GM12891 (cell line): Measurements from ENCODE around the gene NBPF11.
"Not testable (repeated sequence)": the region's sequence is repeated elsewhere in the genome, so short reads cannot be mapped to it uniquely, and the experiment has no call there.

Experiments used
- DNase-seq: peaks from one replicate; pipeline ENCODE4 v3.0.0; 2011; ENCODE audit warnings: low spot score; ENCODE audit not compliant: insufficient read length
- FAIRE-seq: peaks from 2 replicates; lab custom pipeline; 2011; peaks lifted over from hg19 to GRCh38; lab: Jason Lieb, UNC

The NBPF11 gene

DNA sequence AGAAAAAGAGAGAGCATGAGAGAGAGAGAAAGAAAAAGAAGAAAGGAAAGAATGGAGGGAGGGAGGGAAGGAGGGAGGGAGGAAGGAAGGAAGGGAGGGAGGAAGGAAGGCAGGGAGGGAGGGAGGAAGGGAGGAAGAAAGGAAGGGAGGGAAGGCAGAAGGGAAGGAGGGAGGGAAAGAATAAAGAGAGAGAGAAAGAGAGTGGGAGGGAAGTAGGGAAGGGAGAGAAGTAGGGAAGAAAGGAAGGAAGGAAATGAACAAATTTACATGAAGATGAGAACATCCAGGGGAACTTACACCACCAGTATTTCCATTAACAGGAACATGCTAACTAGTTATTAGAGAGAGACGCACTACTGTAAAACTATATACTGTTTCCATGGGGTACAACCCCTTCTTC, 10.1 kb downstream of the NBPF11 start:
- FAIRE-seq, DNase-seq: not testable (repeated sequence)

DNA sequence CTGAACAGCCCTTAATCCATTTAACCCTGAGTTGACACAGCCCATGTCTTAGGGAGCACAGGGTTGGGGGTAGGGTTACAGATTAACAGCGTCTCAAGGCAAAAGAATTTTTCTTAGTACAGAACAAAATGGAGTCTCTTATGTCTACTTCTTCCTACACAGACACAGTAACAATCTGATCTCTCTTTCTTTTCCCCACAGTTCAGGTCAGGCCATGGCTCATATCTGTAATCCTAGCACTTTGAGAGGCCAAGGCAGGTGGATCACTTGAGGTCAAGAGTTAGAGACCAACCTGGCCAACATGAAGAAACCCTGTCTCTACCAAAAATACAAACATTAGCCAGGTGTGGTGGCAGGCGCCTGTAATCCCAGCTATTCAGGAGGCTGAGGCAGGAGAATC, 13.5 kb downstream of the NBPF11 start:
- FAIRE-seq, DNase-seq: not testable (repeated sequence)

DNA sequence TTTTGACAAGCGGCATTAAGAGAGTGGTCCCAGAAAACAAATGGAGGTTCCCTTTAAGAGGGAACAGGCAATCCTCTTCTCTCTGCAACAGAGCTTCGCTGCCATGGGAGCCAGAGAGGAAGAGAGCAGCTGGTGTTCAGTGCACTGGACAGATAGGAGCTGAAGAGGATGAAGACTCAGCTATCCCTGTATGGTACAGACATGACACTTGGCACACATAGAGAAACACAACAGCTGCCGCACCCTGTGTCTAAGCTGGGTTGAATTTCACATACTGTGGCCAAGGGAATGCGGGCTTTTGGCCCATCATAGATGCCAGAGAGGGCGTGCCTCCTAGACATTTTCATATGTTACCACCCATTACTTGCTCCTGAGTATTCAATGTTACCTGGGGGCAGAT, 29.7 kb downstream of the NBPF11 start:
- not testable (repeated sequence) for FAIRE-seq, DNase-seq

DNA sequence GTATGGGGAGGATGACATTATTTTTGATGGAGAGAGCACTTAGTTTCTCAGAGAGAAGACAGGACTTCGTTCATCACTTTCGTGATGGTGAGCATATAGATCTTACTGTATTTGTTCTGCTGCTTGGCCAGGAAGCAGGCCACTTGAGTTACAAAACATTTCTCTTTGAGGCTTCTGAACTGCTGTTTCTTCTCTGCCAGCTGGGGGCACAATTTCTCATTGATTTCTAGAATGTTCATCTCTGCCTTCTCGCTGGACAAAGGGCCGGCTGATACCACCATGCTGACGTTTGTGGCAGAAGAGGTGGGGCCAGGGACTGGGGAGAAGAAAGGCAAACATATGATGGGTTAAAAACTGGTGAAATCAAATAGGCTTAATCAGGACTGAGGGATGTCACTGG, 31.7 kb downstream of the NBPF11 start:
- not testable (repeated sequence) for DNase-seq, FAIRE-seq

DNA sequence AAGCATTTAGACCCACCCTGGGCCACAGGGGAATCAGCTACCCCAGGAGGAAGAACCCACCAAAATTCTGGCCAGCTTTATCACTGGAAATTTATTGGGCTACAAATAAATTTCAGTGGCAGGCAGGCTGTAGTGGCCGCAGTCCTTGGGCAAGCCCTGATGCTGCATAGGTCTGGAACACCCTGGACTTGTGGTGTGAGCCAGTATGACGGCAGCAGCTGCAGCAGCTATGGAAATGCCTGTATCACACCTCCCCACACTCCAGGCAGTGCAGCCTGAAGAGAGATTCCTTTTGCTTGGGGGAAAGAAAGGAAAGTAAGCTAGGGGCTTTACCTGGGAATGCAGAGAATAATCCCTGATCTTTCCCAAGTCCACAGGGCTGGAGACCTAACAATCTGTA, 56.3 kb downstream of the NBPF11 start:
- not testable (repeated sequence) for FAIRE-seq, DNase-seq

DNA sequence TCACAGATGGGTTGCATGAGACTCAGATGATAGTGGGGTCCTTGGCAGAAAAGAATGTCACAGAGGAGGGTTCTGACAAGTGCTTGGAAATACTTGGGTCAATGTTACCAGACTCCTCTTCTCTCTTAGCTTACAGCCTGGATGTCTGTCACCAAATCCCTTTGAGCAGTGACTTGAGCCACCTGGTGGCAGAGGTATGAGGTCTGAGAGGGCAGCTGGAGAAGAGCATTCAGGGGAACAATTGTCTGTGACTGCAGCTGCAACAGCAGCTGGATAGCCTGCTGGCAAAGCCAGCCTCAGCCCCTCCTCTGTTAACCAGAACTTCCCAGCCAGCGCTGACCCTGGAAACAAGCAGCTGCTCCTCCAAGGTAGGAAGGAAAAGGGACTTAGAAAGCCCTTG, 65.9 kb downstream of the NBPF11 start:
- DNase-seq, FAIRE-seq: not testable (repeated sequence)

DNA sequence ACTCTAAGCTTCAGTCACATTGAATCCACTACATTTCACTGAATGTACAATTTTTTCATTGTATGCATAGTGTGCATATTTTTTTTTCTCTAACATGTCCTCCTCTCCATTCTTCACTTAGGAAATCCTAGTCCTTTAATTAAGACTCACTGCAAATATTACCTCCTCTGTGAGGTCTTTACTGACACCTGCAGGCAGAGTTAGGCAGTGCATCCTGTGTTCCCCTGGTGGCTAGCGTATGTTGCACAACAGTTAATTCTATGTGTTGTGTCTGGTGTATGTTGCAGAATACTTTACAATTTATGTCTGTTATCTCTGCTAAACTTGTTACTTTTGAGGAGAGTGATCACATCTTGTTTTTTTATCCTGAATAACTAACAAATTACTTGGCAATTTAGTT, 70.9 kb downstream of the NBPF11 start:
- FAIRE-seq, DNase-seq: not testable (repeated sequence)

DNA sequence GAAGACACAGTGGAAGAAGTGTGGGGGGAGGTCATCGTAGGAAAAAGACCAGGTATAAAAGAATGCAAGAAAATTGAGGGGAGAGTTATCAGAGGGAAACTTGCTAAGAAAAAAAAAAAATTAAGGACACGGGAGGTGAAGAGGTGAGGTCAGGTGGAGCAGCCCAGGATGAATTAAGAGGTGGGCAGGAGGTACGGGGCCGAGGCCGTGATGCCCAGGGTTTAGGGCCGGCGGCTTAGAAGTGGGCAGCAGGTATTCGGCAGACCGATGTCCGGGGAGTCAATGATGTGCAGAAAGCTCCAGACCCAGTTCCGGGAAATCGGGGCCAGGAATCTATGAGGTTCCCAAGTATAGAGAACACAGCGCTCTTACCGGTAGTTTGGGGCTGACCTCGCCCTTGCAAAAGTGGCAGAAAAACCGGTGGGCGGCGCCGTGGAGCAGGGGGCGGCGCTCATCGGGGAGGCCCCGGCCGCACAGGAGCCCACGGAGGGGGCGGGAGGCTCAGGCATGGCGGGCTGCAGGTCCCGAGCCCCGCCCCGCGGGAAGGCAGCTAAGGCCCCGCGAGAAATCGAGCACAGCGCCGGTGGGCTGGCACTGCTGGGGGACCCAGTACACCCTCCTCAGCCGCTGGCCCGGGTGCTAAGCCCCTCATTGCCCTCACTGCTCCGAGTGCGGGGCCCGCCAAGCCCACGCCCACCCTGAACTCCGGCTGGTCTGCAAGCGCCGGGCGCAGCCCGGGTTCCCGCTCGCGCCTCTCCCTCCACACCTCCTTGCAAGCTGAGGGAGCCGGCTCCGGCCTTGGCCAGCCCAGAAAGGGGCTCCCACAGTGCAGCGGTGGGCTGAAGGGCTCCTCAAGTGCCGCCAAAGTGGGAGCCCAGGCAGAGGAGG, 73.2 kb downstream of the NBPF11 start:
- DNase-seq, FAIRE-seq: not testable (repeated sequence)

DNA sequence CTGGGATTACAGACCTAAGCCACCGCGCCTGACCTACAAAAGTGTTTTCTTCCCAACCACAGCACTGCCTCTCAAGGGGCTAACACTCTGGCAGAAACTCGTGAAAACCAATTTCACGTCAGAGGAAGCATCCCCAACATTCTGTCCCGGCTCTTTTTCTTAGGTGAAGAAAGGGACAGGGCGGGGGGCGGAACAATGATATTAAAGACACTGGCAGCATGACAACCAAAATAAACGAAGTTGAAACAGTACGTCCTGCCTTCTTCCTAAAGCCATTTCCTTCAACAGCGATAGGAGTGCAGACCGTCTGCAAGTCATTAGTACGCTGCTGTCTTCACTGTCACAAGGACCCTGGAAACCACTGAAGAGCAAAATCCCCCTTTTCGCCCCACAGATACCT, 74.0 kb downstream of the NBPF11 start:
- not testable (repeated sequence) for DNase-seq, FAIRE-seq

DNA sequence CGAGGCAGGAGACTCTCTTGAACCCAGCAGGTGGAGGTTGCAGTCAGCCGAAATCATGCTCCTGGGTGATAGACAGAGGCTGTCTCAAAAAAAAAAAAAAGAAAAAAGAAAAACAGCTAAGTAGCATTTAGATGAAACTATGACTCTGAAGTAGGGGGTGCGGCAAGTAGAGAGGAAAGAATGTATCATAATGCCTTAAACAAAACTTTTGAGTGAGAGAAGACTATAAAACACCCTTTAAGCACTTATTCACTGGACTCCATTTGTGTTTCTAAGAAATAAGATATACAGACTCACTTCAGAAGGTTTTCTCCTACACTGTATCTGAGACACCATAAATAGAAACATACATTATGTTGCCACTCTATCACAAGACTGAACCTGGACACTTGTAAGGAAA, 74.6 kb downstream of the NBPF11 start:
- FAIRE-seq, DNase-seq: not testable (repeated sequence)

DNA sequence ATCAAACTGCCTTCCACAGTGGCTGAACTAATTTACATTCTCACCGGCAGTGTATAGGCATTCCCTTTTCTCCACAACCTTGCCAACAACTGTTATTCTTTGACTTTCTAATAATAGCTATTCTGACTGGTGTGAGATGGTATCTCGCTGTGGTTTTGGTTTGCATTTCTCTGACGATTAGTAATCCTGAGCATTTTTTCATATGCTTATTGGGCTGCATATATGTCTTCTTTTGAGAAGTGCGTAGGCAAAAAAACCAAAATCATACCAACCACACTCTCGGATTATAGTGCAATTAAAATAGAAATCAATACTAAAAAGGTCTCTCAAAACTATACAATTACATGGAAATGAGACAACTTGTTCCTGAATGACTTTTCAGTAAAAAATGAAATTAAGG, 78.7 kb downstream of the NBPF11 start:
- FAIRE-seq, DNase-seq: not testable (repeated sequence)

DNA sequence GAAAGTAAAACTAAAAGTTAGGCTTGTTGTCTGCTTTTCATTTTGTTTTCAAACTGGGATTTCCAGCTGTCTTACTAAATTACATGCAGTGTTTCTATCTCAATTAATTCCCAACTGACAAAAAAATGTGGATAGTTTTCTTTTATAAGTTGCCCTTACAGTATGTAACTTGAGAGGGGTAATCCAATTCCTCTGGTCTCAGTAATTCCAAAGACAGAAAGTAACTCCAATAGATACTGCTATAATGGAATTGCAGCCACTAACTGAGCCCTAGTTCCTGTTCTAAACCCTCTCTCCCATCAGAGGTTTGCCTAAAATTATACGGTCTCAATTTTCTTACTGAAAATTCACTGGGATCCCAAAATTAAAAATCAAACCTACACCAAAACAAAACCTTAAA, 83.5 kb downstream of the NBPF11 start:
- not testable (repeated sequence) for FAIRE-seq, DNase-seq

DNA sequence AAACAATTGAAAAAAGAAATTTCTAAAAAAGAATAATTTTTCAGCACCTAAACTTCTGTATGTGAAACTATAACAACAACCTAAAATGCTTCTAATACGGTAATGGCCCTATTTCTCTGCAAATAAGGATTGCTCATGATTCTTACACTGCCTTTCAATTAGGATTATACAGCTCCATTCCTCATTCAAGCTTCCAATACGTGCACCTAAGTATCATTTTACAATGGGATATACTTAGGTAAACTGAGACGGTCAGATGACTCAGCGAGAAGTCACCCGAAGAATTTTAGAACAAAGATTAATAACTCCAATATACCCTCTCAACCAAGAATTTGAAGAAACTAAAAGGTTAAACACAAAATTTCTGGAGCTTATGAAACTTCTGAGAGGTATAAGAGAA, 83.9 kb downstream of the NBPF11 start:
- FAIRE-seq = not testable (repeated sequence)

DNA sequence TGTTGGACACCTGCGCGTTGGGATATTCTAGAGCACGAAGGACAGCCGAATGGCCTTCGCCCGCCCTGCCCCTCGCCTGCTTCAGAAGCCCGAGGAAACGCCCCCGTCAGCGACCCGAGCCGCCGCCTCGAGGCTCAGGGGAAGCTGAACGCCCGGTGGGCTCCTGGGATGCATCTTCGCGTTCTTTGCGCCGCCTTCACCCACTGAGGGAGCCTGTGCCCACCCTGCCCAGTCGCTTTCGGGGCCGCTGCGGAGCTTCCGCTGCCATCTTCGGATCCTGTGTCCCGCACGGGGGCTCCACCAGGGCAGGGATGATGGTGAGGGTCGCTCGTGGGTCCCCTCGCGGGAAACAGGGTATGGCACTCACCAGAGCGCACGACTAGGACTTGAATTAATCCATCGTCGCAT, 91.8 kb downstream of the NBPF11 start:
- FAIRE-seq, DNase-seq: not testable (repeated sequence)

More for the DNA sequence above, 83.9 kb downstream of the NBPF11 start:
- not testable (repeated sequence) for DNase-seq

DNA sequence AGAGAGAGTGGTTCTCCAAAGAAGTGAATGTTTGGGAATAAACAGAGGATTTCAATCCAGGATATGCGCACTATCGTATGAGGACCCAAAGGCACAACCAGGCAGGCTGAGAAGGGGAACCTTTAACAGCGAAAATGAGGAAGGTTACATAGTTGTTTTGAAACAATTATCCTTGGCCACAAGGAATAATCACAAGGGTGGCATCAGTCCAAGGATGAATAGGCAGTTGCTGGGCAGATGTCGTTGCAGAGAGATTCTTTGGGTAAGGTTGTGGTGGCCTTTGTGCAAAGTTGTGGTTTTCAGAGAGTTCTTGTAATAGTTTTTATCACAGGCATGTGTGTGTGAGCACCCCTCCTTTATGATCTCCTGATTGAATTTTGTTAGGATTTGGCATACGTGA, 94.7 kb downstream of the NBPF11 start:
- not testable (repeated sequence) for DNase-seq
- peak; percentile 33 for FAIRE-seq
